ENCODE measurements around the gene TAF5L. TPM values are rescaled to one million over a fixed set of nuclear protein-coding genes. Genes with fewer than 3 reads are reported as not detected.
A peak's percentile ranks its signal among the peaks of the same experiment; 100 is the strongest.

TAF5L gene
- total and polyA plus RNA-seq, 2 of the 13 experiments (the other 11 are each of a cell fraction or from before 2014, with no cell fraction given) = 10.8 to 18.2 TPM

- Histone ChIP-seq H3K27ac (ENCODE audit: extremely low read length, insufficient read depth, low read length) (no peak overlapping the region), H3K4me2 (ENCODE audit: low read depth, low read length) (peak overlapping the region; percentile 48; the same call in 1 of the 2 replicates), H3K9me3 (ENCODE audit: low read length) (no peaks in the 10 kb centered on the region), H2AFZ (ENCODE audit: low read length) (no peak overlapping the region), H4K20me1 (ENCODE audit: insufficient read depth, low read length) (no peaks in the 10 kb centered on the region), H3K4me3 (replicated peaks in 1 of 3; ENCODE audit: insufficient read depth in 1 of 3, low read depth in 2 of 3, low read length in 3 of 3) (no peak overlapping the region; a peak in 1 of 6 replicates), H3K36me3 (replicated peaks in 1 of 2; ENCODE audit: control insufficient read depth in 1 of 2, insufficient read depth in 2 of 2, low read length in 2 of 2) (no peaks in the 10 kb centered on the region), H3K4me1 (ENCODE audit: insufficient read depth, low read length) (peaks cover 22% of the 10 kb centered on the region), H3K27me3 (ENCODE audit: control insufficient read depth in 1 of 2, insufficient read depth in 2 of 2, low read length in 2 of 2) (no peaks in the 10 kb centered on the region; a peak in 1 of 5 replicates), H3K9ac (ENCODE audit: insufficient read depth, low read depth, low read length) (no peak overlapping the region), H3K79me2 (ENCODE audit: insufficient read depth, low read length) (peaks cover 3% of the 10 kb centered on the region)
- FAIRE-seq = no peak
- in situ Hi-C loops (cut with HindIII; ENCODE audit: extremely low pct_ligation_motif_present, low pct_unique_long_range_greater_than_20kb) = loop anchor here (5.0 kb wide), 1 partner anchor 65 kb away; the partner anchor contains the start of genes TAF5L and URB2
- CTCF ChIA-PET (ENCODE audit: low intra/inter-chr PET ratio, low total read pairs) = no interaction called here
- no TSS peak for BruUV-seq (replicated peaks)
- no peak for ATAC-seq
- no peak for DNase-seq (ENCODE audit: low spot score)
- intact Hi-C loops (cut with micrococcal nuclease; ENCODE audit: unreplicated experiment) = no loop called here
- POLR2A ChIA-PET = no interaction called here
- 12% methylated on average over 3 of the region's 3 CpGs for WGBS (ENCODE audit: low lambda C conversion rate)
- no peak for TF ChIP-seq ESRRA (CRISPR knock-in tag; IDR thresholded peaks at IDR 0.05; ENCODE audit: low read depth)
- TF ChIP-seq RBAK (CRISPR knock-in tag; IDR thresholded peaks at IDR 0.05) = no peak
- TF ChIP-seq DMAP1 (CRISPR knock-in tag; IDR thresholded peaks at IDR 0.05) = no peak
- TF ChIP-seq FIP1L1 (IDR thresholded peaks at IDR 0.05; ENCODE audit: borderline replicate concordance, insufficient read depth, low read depth, low read length) = no peak
- no peak for TF ChIP-seq NFE2 (CRISPR knock-in tag; IDR thresholded peaks at IDR 0.05)
- TF ChIP-seq, protein P1, sequence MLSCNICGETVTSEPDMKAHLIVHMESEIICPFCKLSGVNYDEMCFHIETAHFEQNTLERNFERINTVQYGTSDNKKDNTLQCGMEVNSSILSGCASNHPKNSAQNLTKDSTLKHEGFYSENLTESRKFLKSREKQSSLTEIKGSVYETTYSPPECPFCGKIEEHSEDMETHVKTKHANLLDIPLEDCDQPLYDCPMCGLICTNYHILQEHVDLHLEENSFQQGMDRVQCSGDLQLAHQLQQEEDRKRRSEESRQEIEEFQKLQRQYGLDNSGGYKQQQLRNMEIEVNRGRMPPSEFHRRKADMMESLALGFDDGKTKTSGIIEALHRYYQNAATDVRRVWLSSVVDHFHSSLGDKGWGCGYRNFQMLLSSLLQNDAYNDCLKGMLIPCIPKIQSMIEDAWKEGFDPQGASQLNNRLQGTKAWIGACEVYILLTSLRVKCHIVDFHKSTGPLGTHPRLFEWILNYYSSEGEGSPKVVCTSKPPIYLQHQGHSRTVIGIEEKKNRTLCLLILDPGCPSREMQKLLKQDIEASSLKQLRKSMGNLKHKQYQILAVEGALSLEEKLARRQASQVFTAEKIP (CRISPR knock-in tag; IDR thresholded peaks at IDR 0.05; ENCODE audit: borderline replicate concordance) = no peak
- TF ChIP-seq, protein P2, sequence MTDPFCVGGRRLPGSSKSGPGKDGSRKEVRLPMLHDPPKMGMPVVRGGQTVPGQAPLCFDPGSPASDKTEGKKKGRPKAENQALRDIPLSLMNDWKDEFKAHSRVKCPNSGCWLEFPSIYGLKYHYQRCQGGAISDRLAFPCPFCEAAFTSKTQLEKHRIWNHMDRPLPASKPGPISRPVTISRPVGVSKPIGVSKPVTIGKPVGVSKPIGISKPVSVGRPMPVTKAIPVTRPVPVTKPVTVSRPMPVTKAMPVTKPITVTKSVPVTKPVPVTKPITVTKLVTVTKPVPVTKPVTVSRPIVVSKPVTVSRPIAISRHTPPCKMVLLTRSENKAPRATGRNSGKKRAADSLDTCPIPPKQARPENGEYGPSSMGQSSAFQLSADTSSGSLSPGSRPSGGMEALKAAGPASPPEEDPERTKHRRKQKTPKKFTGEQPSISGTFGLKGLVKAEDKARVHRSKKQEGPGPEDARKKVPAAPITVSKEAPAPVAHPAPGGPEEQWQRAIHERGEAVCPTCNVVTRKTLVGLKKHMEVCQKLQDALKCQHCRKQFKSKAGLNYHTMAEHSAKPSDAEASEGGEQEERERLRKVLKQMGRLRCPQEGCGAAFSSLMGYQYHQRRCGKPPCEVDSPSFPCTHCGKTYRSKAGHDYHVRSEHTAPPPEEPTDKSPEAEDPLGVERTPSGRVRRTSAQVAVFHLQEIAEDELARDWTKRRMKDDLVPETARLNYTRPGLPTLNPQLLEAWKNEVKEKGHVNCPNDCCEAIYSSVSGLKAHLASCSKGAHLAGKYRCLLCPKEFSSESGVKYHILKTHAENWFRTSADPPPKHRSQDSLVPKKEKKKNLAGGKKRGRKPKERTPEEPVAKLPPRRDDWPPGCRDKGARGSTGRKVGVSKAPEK (CRISPR knock-in tag; IDR thresholded peaks at IDR 0.05; ENCODE audit: borderline replicate concordance) = no peak
- no peak for TF ChIP-seq FOXA1 (IDR thresholded peaks at IDR 0.05)
- no peak for TF ChIP-seq FOXA1 (CRISPR knock-in tag; IDR thresholded peaks at IDR 0.05)
- TF ChIP-seq KDM2A (CRISPR knock-in tag; IDR thresholded peaks at IDR 0.05; ENCODE audit: borderline replicate concordance, low read depth) = no peak
- TF ChIP-seq TIGD3 (CRISPR knock-in tag; IDR thresholded peaks at IDR 0.05; ENCODE audit: borderline replicate concordance) = no peak
- no peak for TF ChIP-seq KLF6 (CRISPR knock-in tag; IDR thresholded peaks at IDR 0.05)
- no peak for TF ChIP-seq TCF7L2 (IDR thresholded peaks at IDR 0.05; ENCODE audit: low read depth, low read length)
- TF ChIP-seq, protein P3, sequence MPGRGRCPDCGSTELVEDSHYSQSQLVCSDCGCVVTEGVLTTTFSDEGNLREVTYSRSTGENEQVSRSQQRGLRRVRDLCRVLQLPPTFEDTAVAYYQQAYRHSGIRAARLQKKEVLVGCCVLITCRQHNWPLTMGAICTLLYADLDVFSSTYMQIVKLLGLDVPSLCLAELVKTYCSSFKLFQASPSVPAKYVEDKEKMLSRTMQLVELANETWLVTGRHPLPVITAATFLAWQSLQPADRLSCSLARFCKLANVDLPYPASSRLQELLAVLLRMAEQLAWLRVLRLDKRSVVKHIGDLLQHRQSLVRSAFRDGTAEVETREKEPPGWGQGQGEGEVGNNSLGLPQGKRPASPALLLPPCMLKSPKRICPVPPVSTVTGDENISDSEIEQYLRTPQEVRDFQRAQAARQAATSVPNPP (CRISPR knock-in tag; IDR thresholded peaks at IDR 0.05) = no peak
- no peak for TF ChIP-seq ZNF138 (CRISPR knock-in tag; IDR thresholded peaks at IDR 0.05; ENCODE audit: low read depth)
- TF ChIP-seq FOXA3 (CRISPR knock-in tag; IDR thresholded peaks at IDR 0.05) = no peak
- no peak for TF ChIP-seq ZSCAN20 (CRISPR knock-in tag; IDR thresholded peaks at IDR 0.05; ENCODE audit: borderline replicate concordance)
These were observed 63.2 kb downstream of the TAF5L start for GRCh38 chr1:229562686-229563085.
